ENCODE data around the gene VIPR2.

- TF ChIP-seq CTCF (IDR thresholded peaks at IDR 0.05) (no peak), EP300 (IDR thresholded peaks at IDR 0.05; ENCODE audit: low read depth) (no peak), POLR2A (IDR thresholded peaks at IDR 0.05) (no peak), POLR2AphosphoS5 (IDR thresholded peaks at IDR 0.05) (no peak)
These were observed 97.1 kb downstream of the VIPR2 start for GRCh38 chr7:159047536-159047935.
